DMS 273 treated with DMSO at 0.1 percent for 48 hours (cell line): ENCODE results near the gene TMSB15A.
A peak's percentile ranks its signal among the peaks of the same experiment; 100 is the strongest.
"Not testable (repeated sequence)": the region's sequence is repeated elsewhere in the genome, so short reads cannot be mapped to it uniquely, and the experiment has no call there.

Experiments
- DNase-seq: peaks from one replicate; lab custom pipeline; 2025; lab: John Stamatoyannopoulos, UW

TMSB15A gene

GRCh38 chrX:102515975-102516941 lies at the start of gene TMSB15A:
TMSB15A (minus strand) TSS chrX:102516739.
- DNase-seq, result peak; percentile 22

- no peak for DNase-seq
Observed at GRCh38 chrX:102560423-102561068, 44.0 kb upstream of the TMSB15A start.

DNA sequence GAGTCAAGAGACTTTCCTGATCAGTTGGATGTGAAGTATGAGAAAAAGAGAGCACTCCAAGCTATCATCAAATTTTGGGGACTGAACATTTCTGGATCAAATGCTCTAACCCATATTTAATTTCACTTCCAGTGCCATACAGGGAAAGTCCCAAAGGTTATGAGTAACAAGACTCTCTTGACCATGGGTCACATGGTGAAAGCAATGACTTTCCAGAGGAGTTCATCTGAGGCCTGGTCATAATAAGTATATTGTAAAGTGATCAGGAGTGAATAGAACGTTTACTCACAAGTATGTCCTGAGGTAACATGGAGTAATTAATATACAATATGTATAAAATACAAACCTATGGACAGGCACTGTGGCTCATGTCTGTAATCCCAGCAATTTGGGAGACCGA lies 42.1 kb upstream of the TMSB15A start:
- no peak for DNase-seq

GRCh38 chrX:102548231-102548630 lies 31.7 kb upstream of the TMSB15A start:
- DNase-seq, result no peak

DNA sequence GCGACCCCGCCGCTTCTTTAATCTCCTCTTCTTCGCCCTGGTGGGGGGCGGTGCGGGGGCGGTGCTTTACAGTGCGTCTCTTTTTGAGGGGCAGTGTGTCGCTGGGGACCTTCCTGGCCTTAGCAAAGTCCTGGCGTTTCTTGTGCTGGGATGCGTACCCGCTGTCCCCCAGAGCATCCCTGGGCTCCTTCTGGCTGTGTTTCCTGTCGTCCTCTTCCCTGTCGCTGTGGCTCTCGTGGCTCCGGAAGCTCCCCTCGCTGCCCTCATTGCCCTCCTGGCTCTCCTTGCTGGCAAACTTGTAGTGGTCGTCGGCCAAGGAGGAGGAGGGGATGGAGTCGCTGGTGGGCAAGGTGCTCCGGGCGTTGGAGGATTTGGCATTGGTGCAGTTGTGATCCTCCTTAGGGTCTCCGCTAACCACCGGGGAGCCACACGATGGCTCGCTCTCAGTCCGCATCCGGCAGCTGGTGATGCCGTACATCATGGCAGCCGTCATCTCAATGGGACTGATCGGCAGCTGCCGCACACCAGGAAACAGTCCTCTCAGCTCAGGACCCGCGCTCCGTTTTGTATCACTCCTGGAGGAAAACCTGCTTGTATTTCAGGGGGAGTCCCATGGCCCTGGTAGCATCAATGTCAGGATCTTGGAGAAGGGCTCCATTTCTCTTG lies 30.4 kb upstream of the TMSB15A start:
- no peak for DNase-seq

- not testable (repeated sequence) for DNase-seq
Observed at GRCh38 chrX:102546175-102546574, 29.6 kb upstream of the TMSB15A start.

- DNase-seq, result no peak
Observed at GRCh38 chrX:102535958-102536357, 19.4 kb upstream of the TMSB15A start.

GRCh38 chrX:102517326-102517725 lies 787 bp upstream of the TMSB15A start:
- no peak for DNase-seq

GRCh38 chrX:102514536-102514935 lies 2.0 kb downstream of the TMSB15A start:
- no peak for DNase-seq

DNA sequence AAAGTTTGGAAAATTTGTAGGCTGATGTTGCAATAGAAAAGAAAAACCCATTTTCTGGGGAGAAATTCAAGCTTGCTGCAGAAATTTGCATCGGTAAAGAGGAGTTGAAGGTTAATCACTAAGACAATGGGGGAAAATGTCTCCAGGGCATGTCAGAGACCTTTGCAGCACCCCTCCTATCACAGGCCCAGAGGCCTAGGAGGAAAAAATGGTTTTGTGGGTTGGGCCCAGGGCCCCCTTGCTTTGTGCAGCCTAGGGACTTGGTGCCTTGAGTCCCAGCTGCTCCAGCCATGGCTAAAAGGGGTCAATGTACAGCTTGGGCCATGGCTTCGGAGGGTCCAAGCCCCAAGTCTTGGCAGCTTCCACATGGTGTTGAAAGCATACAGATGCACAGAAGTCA lies 17.8 kb downstream of the TMSB15A start:
- DNase-seq, result no peak

- DNase-seq, result no peak
Observed at GRCh38 chrX:102491766-102492165, 24.8 kb downstream of the TMSB15A start.

DNA sequence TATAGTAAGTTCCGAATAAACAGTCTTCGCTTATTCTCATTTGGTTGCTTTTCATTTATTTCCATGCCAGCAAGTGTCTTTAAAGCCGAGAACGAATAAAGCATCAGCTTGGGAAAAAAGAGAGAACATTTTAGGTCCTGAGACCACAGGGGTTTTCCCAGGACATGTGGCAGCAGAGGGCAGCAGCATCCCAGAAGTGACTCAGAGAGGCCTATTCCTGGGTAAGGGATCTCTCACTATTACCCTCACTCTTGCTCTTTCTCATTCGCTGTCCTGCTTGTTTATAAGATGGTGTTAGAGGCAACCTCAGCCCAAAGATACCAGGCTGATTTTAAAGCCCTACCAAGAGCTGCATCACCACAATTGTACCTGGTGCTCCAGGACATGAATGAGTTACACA lies 37.8 kb downstream of the TMSB15A start:
- not testable (repeated sequence) for DNase-seq

DNA sequence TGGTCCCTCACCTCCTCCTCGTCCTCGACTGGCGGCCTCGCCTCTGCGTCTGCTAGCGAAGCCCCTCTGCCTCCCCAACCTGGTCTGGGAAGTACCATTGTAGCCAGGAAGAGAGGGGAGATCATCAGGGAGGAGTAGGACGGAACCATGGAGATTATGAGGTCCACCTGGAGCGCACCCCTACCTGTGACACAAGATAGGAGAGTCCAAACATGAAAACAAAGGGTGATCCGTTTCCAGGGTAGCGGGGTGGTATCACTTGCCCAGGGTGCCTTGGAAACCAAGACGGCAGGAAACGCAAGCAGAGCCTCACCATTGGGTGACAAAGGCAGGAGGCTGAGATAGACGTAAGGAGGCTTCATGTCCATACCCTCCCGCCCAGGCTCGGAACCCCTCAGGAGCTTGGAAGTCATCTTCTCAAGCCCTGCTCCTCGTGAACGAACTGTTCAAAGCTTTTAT lies 44.7 kb downstream of the TMSB15A start, which contains the start of gene TCP11X2:
Gene TCP11X2, minus strand, starts transcription at position 51 of the 459 bp plus-strand sequence.
- DNase-seq, result not testable (repeated sequence)

GRCh38 chrX:102470215-102470614 lies 46.3 kb downstream of the TMSB15A start:
- not testable (repeated sequence) for DNase-seq
